Natural killer cell (primary cell): Measurements from ENCODE around the gene SRGAP3. TPM values are rescaled to one million over a fixed set of nuclear protein-coding genes. Genes with fewer than 3 reads are reported as not detected.

Experiments used
- ATAC-seq, 3 donors: fragments of 150-1000 bp in 2 of 3; fragments of 200-7000 bp in 1 of 3; cut with Tn5 transposase; 1 replicate in 1 of 3; 2 replicates in 2 of 3; pipeline ENCODE4 v1.10.0; 2021; ENCODE audit warnings: mild to moderate bottlenecking in 2 of 3, moderate library complexity in 2 of 3
- DNase-seq, 2 donors: peaks; one replicate each; pipeline versions ENCODE4 v3.0.0 to v3.0.0-alpha.2; 2013 to 2021; ENCODE audit warnings: mixed read lengths in 1 of 2
- H3K27ac ChIP-seq: one replicate; pipeline ENCODE4 v1.5.1; 2013; ENCODE audit warnings: mild to moderate bottlenecking, low read length
- H3K27me3 ChIP-seq: one replicate; pipeline ENCODE4 v1.6.1; 2013; ENCODE audit warnings: low read length; ENCODE audit not compliant: control insufficient read depth, insufficient read depth
- H3K36me3 ChIP-seq: one replicate; pipeline ENCODE4 v1.6.1; 2013; ENCODE audit warnings: low read length; ENCODE audit not compliant: control insufficient read depth, insufficient read depth
- H3K4me1 ChIP-seq: one replicate; pipeline ENCODE4 v1.6.1; 2013; ENCODE audit warnings: low read length; ENCODE audit not compliant: control insufficient read depth, insufficient read depth
- H3K4me3 ChIP-seq: one replicate; pipeline ENCODE4 v1.5.1; 2013; ENCODE audit warnings: low read length
- H3K9me3 ChIP-seq: one replicate; pipeline ENCODE4 v1.6.1; 2013; ENCODE audit warnings: low read length; ENCODE audit not compliant: control insufficient read depth, insufficient read depth
- H3K27ac Mint-ChIP-seq, 2 donors: one replicate each; pipeline ENCODE4 v1.8.0; 2022; ENCODE audit warnings: mild to moderate bottlenecking in 2 of 2, mixed read lengths in 2 of 2, moderate library complexity in 1 of 2
- H3K27me3 Mint-ChIP-seq, 2 donors: one replicate each; pipeline ENCODE4 v1.8.0; 2022; ENCODE audit warnings: low read depth in 2 of 2, mixed read lengths in 2 of 2
- H3K36me3 Mint-ChIP-seq: one replicate; pipeline ENCODE4 v1.8.0; 2022; ENCODE audit warnings: mixed read lengths
- H3K4me1 Mint-ChIP-seq, 2 donors: one replicate each; pipeline ENCODE4 v1.8.0; 2022; ENCODE audit warnings: mixed read lengths in 2 of 2
- H3K4me3 Mint-ChIP-seq: one replicate; pipeline ENCODE4 v1.8.0; 2022; ENCODE audit warnings: mild to moderate bottlenecking, moderate library complexity, mixed read lengths
- H3K9me3 Mint-ChIP-seq, 2 donors: one replicate each; pipeline ENCODE4 v1.8.0; 2022; ENCODE audit warnings: mixed read lengths in 2 of 2
- CTCF ChIP-seq: fragments of 200-600 bp; IDR thresholded peaks from one replicate; pipeline ENCODE4 v1.8.0; 2022; ENCODE audit warnings: antibody characterized with exemption
- WGBS: methylation state at CpG from one replicate; pipeline ENCODE4 v1.1.7; 2013; ENCODE audit warnings: missing lambda C conversion rate; ENCODE audit not compliant: insufficient coverage; 5-methylcytosine and 5-hydroxymethylcytosine counted together
- intact Hi-C: fragments of 100-400 bp; cut with micrococcal nuclease; formaldehyde crosslinking; loops from one replicate; pipeline ENCODE4 v1.14.2; 2022
- total RNA-seq, 4 donors: library from RNA; stranded (reverse); fragments of 120-200 nt in 1 of 4; gene quantifications; one replicate each; pipeline versions ENCODE4 v1.2.3 to v1.2.4, GENCODE V29; 2013 to 2022

The SRGAP3 gene
- total RNA-seq, 3 donors from 2014 or later (not counting 1 experiment from before 2014, with no cell fraction given): 2.5 to 14.9 (median 3.0) TPM

- Histone ChIP-seq H3K36me3 (no peaks in the 10 kb centered on the region), H3K9me3 (no peaks in the 10 kb centered on the region), H3K27ac (no peak overlapping the region), H3K4me3 (no peak overlapping the region), H3K27me3 (no peaks in the 10 kb centered on the region), H3K4me1 (peaks cover 4% of the 10 kb centered on the region)
- Mint-ChIP-seq H3K9me3 (no peaks in the 10 kb centered on the region), H3K27ac (no peak overlapping the region), H3K4me1 (no peaks in the 10 kb centered on the region), H3K36me3 (no peaks in the 10 kb centered on the region), H3K27me3 (peaks cover 11 to 47% of the 10 kb centered on the region in 2 donors), H3K4me3 (peak overlapping the region; percentile 52)
- no peak for TF ChIP-seq CTCF
- no peak for DNase-seq
- 25% methylated on average over 45 of the region's 56 CpGs for WGBS
- intact Hi-C loops: no loop called here
- peak in 1 of 3 donors; percentile 30 for ATAC-seq
These were observed 113.4 kb downstream of the SRGAP3 start for GRCh38 chr3:9135930-9136525.

DNA sequence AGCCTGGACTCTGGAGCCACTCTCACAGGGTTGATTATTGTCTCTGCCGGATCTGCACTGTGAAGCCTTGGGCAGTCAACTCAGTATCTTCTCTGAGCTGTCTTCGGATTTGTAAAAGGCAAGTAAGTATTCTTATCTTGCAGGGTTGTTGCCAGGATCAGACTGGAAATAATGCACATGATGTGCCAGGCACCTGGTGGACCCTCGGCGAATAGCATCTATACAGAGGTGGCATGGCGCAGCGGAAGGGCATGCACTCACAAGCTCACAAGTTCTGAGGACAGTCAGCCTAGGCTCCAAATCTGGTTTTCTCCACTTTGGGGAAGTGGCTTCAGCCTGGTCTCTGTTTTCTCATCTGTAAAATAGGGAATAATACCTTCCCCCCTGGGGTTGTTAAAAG is 113.9 kb downstream of the SRGAP3 start:
- H3K27me3 ChIP-seq: no peaks in the 10 kb centered on the region
- no peaks in the 10 kb centered on the region for H3K36me3 Mint-ChIP-seq
- DNase-seq (no peak), ATAC-seq (no peak)
- 96% methylated on average over 6 of the region's 6 CpGs for WGBS
- no peak overlapping the region for H3K4me3 ChIP-seq
- peaks cover 11 to 47% of the 10 kb centered on the region in 2 donors for H3K27me3 Mint-ChIP-seq
- no peaks in the 10 kb centered on the region for H3K36me3 ChIP-seq
- intact Hi-C loops: no loop called here
- H3K4me1 Mint-ChIP-seq: no peaks in the 10 kb centered on the region
- no peaks in the 10 kb centered on the region for H3K9me3 Mint-ChIP-seq
- H3K4me1 ChIP-seq: peaks cover 4% of the 10 kb centered on the region
- H3K27ac ChIP-seq: no peak overlapping the region
- no peak overlapping the region for H3K4me3 Mint-ChIP-seq
- H3K9me3 ChIP-seq: no peaks in the 10 kb centered on the region
- no peak for TF ChIP-seq CTCF
- H3K27ac Mint-ChIP-seq: no peak overlapping the region

DNA sequence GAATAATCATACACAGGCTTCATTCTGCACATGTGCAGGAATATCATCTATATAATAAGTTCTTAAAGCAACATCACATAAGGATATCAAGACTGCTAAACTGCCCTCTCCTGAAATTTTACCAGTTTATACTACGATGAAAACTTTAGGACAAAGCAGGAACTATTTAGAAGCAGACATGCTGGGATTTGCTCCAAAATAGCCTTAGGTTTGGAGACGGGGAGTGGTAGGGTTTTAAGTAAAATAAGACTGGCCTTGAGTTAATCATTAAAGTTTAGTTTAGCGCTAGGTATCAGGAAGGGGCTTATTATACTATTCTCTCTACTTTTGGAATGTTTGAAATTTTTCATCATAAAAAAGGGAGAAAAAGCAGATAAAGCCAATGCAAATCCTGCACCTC is 115.8 kb downstream of the SRGAP3 start:
- intact Hi-C loops: no loop called here
- H3K4me1 Mint-ChIP-seq: no peaks in the 10 kb centered on the region
- Histone ChIP-seq H3K27ac (no peak overlapping the region), H3K9me3 (no peaks in the 10 kb centered on the region), H3K4me1 (peaks cover 4% of the 10 kb centered on the region), H3K27me3 (no peaks in the 10 kb centered on the region), H3K36me3 (no peaks in the 10 kb centered on the region), H3K4me3 (no peak overlapping the region)
- DNase-seq: no peak
- no peaks in the 10 kb centered on the region for H3K36me3 Mint-ChIP-seq
- H3K27ac Mint-ChIP-seq: no peak overlapping the region
- WGBS: 87% methylated on average over 2 of the region's 3 CpGs
- H3K27me3 Mint-ChIP-seq: peaks cover 6 to 37% of the 10 kb centered on the region in 2 donors
- H3K4me3 Mint-ChIP-seq: no peak overlapping the region
- no peak for TF ChIP-seq CTCF
- no peak for ATAC-seq
- H3K9me3 Mint-ChIP-seq: no peaks in the 10 kb centered on the region
